HepG2 (cell line): Measurements from ENCODE around the gene MYOF. TPM values are rescaled to one million over a fixed set of nuclear protein-coding genes. Genes with fewer than 3 reads are reported as not detected.

Experiments
- ATAC-seq: fragments of 200-7000 bp; cut with Tn5 transposase; 3 replicates; pipeline ENCODE4 v1.9.1; 2020; ENCODE audit warnings: mild to moderate bottlenecking, moderate library complexity
- BruUV-seq: library from RNA; stranded (reverse); fragments of 400-500 nt; replicated peaks from 2 replicates; lab custom pipeline; 2021; lab: Mats Ljungman, UMichigan
- CTCF ChIA-PET: fragments of 300-600 bp; formaldehyde crosslinking; extraction: SDS; loops from one replicate; lab custom pipeline; 2021; ENCODE audit warnings: low total read pairs, inconsistent platforms, low intra/inter-chr PET ratio; lab: Yijun Ruan, JAX
- POLR2A ChIA-PET: fragments of 350-600 bp; sonication (Branson Sonifier 250); formaldehyde crosslinking; loops from one replicate; lab custom pipeline; 2020; ENCODE audit warnings: antibody characterized with exemption, inconsistent platforms; lab: Yijun Ruan, JAX
- DNase-seq: peaks from one replicate; pipeline ENCODE4 v3.0.0-alpha.2; 2015; ENCODE audit warnings: low spot score
- FAIRE-seq: peaks from 3 replicates; lab custom pipeline; 2011; peaks lifted over from hg19 to GRCh38; lab: Jason Lieb, UNC
- H2AFZ ChIP-seq: one replicate; pipeline ENCODE4 v1.6.1; 2011; ENCODE audit warnings: low read length, inconsistent platforms
- H3K27ac ChIP-seq: fragments of 300-600 bp; 3 replicates; pipeline ENCODE4 v1.8.0; 2011; ENCODE audit warnings: mixed run types, mild to moderate bottlenecking, mixed read lengths, low read length, inconsistent platforms; ENCODE audit not compliant: insufficient read depth; ENCODE audit errors: extremely low read length
- H3K27me3 ChIP-seq, 2 experiments: fragments of 200-600 bp in 1 of 2; 2 replicates in 1 of 2; 3 replicates in 1 of 2; pipeline versions ENCODE4 v1.6.0 to v1.8.0; 2011; ENCODE audit warnings: low read length in 2 of 2, mild to moderate bottlenecking in 2 of 2, moderate library complexity in 2 of 2, inconsistent platforms in 1 of 2; ENCODE audit not compliant: insufficient read depth in 2 of 2, control insufficient read depth in 1 of 2
- H3K36me3 ChIP-seq, 2 experiments: fragments of 200-600 bp in 1 of 2; replicated peaks in 1 of 2; 2 replicates in 1 of 2; 3 replicates in 1 of 2; pipeline versions ENCODE4 v1.5.1 to v1.8.0; 2011; ENCODE audit warnings: low read length in 2 of 2, inconsistent platforms in 1 of 2; ENCODE audit not compliant: insufficient read depth in 2 of 2, control insufficient read depth in 1 of 2
- H3K4me1 ChIP-seq: 2 replicates; pipeline ENCODE4 v1.5.1; 2012; ENCODE audit warnings: low read length, inconsistent platforms; ENCODE audit not compliant: insufficient read depth
- H3K4me2 ChIP-seq: 2 replicates; pipeline ENCODE4 v1.6.0; 2011; ENCODE audit warnings: low read depth, low read length, inconsistent platforms
- H3K4me3 ChIP-seq, 3 experiments: fragments of 200-600 bp in 1 of 3; sonication (generic), shearing (Covaris generic) in 1 of 3; replicated peaks in 1 of 3; 2 replicates each; pipeline ENCODE4 v1.5.1; 2011 to 2016; ENCODE audit warnings: low read length in 3 of 3, inconsistent platforms in 2 of 3, low read depth in 2 of 3, mild to moderate bottlenecking in 2 of 3, control low read depth in 1 of 3, mixed read lengths in 1 of 3; ENCODE audit not compliant: insufficient read depth in 1 of 3
- H3K79me2 ChIP-seq: one replicate; pipeline ENCODE4 v1.6.1; 2011; ENCODE audit warnings: low read length, inconsistent platforms; ENCODE audit not compliant: insufficient read depth
- H3K9ac ChIP-seq: 2 replicates; pipeline ENCODE4 v1.6.0; 2011; ENCODE audit warnings: mild to moderate bottlenecking, low read depth, low read length, inconsistent platforms; ENCODE audit not compliant: insufficient read depth
- H3K9me3 ChIP-seq: 2 replicates; pipeline ENCODE4 v1.5.1; 2012; ENCODE audit warnings: mild to moderate bottlenecking, low read length
- H4K20me1 ChIP-seq: 2 replicates; pipeline ENCODE4 v1.6.0; 2011; ENCODE audit warnings: inconsistent platforms, mild to moderate bottlenecking, low read length, moderate library complexity; ENCODE audit not compliant: insufficient read depth
- RBAK ChIP-seq: sonication (generic); formaldehyde crosslinking; IDR thresholded peaks from 2 replicates; pipeline ENCODE4 v1.5.1; 2020; ENCODE audit warnings: mild to moderate bottlenecking, missing genetic modification reagents
- SRSF9 ChIP-seq: fragments of 200-400 bp; formaldehyde crosslinking; IDR thresholded peaks from 2 replicates; pipeline ENCODE4 v1.6.1; 2018; ENCODE audit warnings: borderline replicate concordance, mild to moderate bottlenecking, low read depth, low read length; ENCODE audit not compliant: insufficient read depth, poor library complexity, severe bottlenecking
- TRIM24 ChIP-seq: sonication (generic); formaldehyde crosslinking; IDR thresholded peaks from 2 replicates; pipeline ENCODE4 v1.8.0; 2022; ENCODE audit warnings: mild to moderate bottlenecking, missing genetic modification reagents
- ZBTB20 ChIP-seq: sonication (generic); formaldehyde crosslinking; IDR thresholded peaks from 2 replicates; pipeline ENCODE4 v1.8.1; 2023; ENCODE audit warnings: missing genetic modification reagents, low read depth, mild to moderate bottlenecking, borderline replicate concordance
- in situ Hi-C: cut with HindIII; loops from 2 replicates; pipeline ENCODE4 v1.10.0; 2017; ENCODE audit warnings: low pct_unique_long_range_greater_than_20kb; ENCODE audit not compliant: extremely low pct_ligation_motif_present
- intact Hi-C: fragments of 100-400 bp; cut with micrococcal nuclease; formaldehyde crosslinking; loops from one replicate; pipeline ENCODE4 v1.10.0; 2022; ENCODE audit not compliant: unreplicated experiment
- polyA plus RNA-seq, 8 experiments: library from polyadenylated mRNA; depleted of rRNA in 3 of 8; stranded (reverse) in 7 of 8; unstranded in 1 of 8; fragments of >200 nt; fragmentation: Illumina TruSeq in 4 of 8; extraction: Trizol in 4 of 8; gene quantifications; 2 replicates each; pipeline versions ENCODE4 v1.2.1 to v1.2.3, GENCODE V29; 2011 to 2016; ENCODE audit warnings: low read depth in 4 of 8, missing spikeins in 1 of 8, mixed read lengths in 1 of 8; ENCODE audit not compliant: insufficient read depth in 1 of 8
- total RNA-seq, 5 experiments: library from RNA; depleted of rRNA; stranded (reverse); fragments of >200 nt; fragmentation: Illumina TruSeq; extraction: Trizol; gene quantifications; 2 replicates each; pipeline ENCODE4 v1.2.3, GENCODE V29; 2016; ENCODE audit warnings: low read depth in 1 of 5
- TF ChIP-seq, protein P1 (sequence below): sonication (generic); formaldehyde crosslinking; IDR thresholded peaks from 2 replicates; pipeline ENCODE4 v1.4.0; 2020; ENCODE audit warnings: mild to moderate bottlenecking, missing genetic modification reagents

MYOF gene
- total and polyA plus RNA-seq, 2 of the 13 experiments (the other 11 are each of a cell fraction or from before 2014, with no cell fraction given), result 0.18 to 0.42 TPM

DNA sequence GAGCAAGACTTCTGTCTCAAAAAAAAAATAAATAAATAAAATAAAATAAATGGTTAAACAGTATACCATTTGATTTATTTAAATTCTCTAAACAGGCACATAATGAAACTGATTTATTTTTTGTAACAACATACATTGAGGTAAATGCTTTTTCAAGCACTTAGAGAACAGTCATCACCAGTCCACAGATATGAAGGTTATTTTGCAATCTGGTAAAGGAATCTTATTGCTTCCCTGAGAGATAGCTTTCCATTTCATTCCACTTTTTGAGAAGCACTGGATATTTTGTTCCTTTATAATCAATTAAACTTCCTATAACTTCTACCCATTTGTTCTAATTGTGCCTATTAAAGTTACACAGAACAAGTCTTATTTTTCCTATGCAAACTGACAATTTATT lies 19.5 kb upstream of the MYOF start:
- Histone ChIP-seq H3K27ac (no peak overlapping the region), H3K79me2 (peaks cover 1% of the 10 kb centered on the region), H3K4me1 (peaks cover 19% of the 10 kb centered on the region; the same call in 1 of the 2 replicates), H3K27me3 (no peaks in the 10 kb centered on the region; a peak in 1 of 5 replicates), H2AFZ (no peak overlapping the region), H3K4me2 (no peak overlapping the region), H3K4me3 (no peak overlapping the region), H3K9me3 (no peaks in the 10 kb centered on the region), H3K36me3 (peaks cover 1 to 15% of the 10 kb centered on the region in 2 experiments; a peak in 3 of 5 replicates), H4K20me1 (no peaks in the 10 kb centered on the region), H3K9ac (no peak overlapping the region)
- no peak for TF ChIP-seq TRIM24 (CRISPR knock-in tag)
- TF ChIP-seq, protein P1, sequence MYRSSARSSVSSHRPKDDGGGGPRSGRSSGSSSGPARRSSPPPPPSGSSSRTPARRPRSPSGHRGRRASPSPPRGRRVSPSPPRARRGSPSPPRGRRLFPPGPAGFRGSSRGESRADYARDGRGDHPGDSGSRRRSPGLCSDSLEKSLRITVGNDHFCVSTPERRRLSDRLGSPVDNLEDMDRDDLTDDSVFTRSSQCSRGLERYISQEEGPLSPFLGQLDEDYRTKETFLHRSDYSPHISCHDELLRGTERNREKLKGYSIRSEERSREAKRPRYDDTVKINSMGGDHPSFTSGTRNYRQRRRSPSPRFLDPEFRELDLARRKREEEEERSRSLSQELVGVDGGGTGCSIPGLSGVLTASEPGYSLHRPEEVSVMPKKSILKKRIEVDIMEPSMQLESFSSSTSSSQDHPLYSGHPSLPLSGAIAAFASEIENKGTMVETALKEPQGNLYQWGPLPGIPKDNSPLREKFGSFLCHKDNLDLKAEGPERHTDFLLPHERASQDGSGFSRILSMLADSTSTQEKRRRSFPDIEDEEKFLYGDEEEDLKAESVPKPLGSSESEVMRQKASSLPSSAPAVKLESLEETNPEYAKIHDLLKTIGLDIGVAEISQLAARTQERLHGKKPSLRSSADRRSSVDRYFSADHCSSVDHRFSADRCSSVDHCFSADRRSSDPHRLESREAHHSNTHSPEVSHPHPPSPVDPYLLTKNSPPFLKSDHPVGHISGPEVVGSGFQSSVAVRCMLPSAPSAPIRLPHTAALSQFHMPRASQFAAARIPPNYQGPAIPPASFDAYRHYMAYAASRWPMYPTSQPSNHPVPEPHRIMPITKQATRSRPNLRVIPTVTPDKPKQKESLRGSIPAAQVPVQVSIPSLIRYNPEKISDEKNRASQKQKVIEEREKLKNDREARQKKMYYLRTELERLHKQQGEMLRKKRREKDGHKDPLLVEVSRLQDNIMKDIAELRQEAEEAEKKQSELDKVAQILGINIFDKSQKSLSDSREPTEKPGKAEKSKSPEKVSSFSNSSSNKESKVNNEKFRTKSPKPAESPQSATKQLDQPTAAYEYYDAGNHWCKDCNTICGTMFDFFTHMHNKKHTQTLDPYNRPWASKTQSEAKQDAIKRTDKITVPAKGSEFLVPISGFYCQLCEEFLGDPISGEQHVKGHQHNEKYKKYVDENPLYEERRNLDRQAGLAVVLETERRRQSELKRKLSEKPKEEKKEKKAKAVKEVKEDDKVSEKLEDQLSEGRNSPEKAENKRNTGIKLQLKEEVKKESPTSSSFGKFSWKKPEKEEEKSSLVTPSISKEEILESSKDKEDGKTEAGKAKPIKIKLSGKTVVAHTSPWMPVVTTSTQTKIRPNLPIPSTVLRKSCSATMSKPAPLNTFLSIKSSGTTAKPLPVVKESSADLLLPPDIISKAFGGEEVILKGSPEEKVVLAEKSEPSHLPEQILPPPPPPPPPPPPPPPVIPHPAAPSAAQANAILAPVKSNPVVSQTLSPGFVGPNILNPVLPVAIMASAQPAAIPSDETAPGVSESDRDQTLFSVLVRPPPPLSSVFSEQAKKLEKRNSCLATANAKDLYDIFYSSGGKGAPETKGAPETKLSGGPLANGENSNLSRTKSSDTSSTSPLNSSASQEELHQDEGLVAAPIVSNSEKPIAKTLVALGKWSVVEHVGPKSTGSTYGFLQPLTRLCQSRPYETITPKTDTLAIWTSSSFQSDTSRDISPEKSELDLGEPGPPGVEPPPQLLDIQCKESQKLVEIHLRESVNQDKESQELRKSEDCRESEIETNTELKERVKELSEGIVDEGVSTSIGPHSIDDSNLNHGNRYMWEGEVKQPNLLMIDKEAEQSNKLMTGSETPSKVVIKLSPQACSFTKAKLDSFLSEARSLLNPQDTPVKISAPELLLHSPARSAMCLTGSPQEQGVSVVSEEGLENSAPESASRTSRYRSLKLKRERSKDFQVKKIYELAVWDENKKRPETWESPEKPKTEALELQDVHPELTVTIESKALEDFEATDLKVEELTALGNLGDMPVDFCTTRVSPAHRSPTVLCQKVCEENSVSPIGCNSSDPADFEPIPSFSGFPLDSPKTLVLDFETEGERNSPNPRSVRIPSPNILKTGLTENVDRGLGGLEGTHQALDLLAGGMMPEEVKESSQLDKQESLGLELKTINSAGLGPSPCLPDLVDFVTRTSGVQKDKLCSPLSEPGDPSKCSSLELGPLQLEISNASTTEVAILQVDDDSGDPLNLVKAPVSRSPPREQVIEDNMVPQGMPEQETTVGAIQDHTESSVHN (CRISPR knock-in tag), result no peak
- TF ChIP-seq RBAK (CRISPR knock-in tag), result no peak
- no peak for TF ChIP-seq SRSF9
- TF ChIP-seq ZBTB20, result no peak
- BruUV-seq, result no TSS peak
- in situ Hi-C loops (no loop called here), intact Hi-C loops (no loop called here)
- POLR2A ChIA-PET, result no interaction called here
- FAIRE-seq, result no peak
- no peak for ATAC-seq
- CTCF ChIA-PET, result no interaction called here
- DNase-seq, result no peak
